HepG2 (cell line): Measurements from ENCODE around the gene TRIM72. TPM values are rescaled to one million over a fixed set of nuclear protein-coding genes. Genes with fewer than 3 reads are reported as not detected.

ENCODE experiments used
- ATAC-seq: fragments of 200-7000 bp; cut with Tn5 transposase; 3 replicates; pipeline ENCODE4 v1.9.1; 2020; ENCODE audit warnings: mild to moderate bottlenecking, moderate library complexity
- BruUV-seq: library from RNA; stranded (reverse); fragments of 400-500 nt; replicated peaks from 2 replicates; lab custom pipeline; 2021; lab: Mats Ljungman, UMichigan
- CTCF ChIA-PET: fragments of 300-600 bp; formaldehyde crosslinking; extraction: SDS; loops from one replicate; lab custom pipeline; 2021; ENCODE audit warnings: low total read pairs, inconsistent platforms, low intra/inter-chr PET ratio; lab: Yijun Ruan, JAX
- POLR2A ChIA-PET: fragments of 350-600 bp; sonication (Branson Sonifier 250); formaldehyde crosslinking; loops from one replicate; lab custom pipeline; 2020; ENCODE audit warnings: antibody characterized with exemption, inconsistent platforms; lab: Yijun Ruan, JAX
- DNase-seq: peaks from one replicate; pipeline ENCODE4 v3.0.0-alpha.2; 2015; ENCODE audit warnings: low spot score
- FAIRE-seq: peaks from 3 replicates; lab custom pipeline; 2011; peaks lifted over from hg19 to GRCh38; lab: Jason Lieb, UNC
- H2AFZ ChIP-seq: one replicate; pipeline ENCODE4 v1.6.1; 2011; ENCODE audit warnings: low read length, inconsistent platforms
- H3K27ac ChIP-seq: fragments of 300-600 bp; 3 replicates; pipeline ENCODE4 v1.8.0; 2011; ENCODE audit warnings: mixed run types, mild to moderate bottlenecking, mixed read lengths, low read length, inconsistent platforms; ENCODE audit not compliant: insufficient read depth; ENCODE audit errors: extremely low read length
- H3K27me3 ChIP-seq, 2 experiments: fragments of 200-600 bp in 1 of 2; 2 replicates in 1 of 2; 3 replicates in 1 of 2; pipeline versions ENCODE4 v1.6.0 to v1.8.0; 2011; ENCODE audit warnings: low read length in 2 of 2, mild to moderate bottlenecking in 2 of 2, moderate library complexity in 2 of 2, inconsistent platforms in 1 of 2; ENCODE audit not compliant: insufficient read depth in 2 of 2, control insufficient read depth in 1 of 2
- H3K36me3 ChIP-seq, 2 experiments: fragments of 200-600 bp in 1 of 2; replicated peaks in 1 of 2; 2 replicates in 1 of 2; 3 replicates in 1 of 2; pipeline versions ENCODE4 v1.5.1 to v1.8.0; 2011; ENCODE audit warnings: low read length in 2 of 2, inconsistent platforms in 1 of 2; ENCODE audit not compliant: insufficient read depth in 2 of 2, control insufficient read depth in 1 of 2
- H3K4me1 ChIP-seq: 2 replicates; pipeline ENCODE4 v1.5.1; 2012; ENCODE audit warnings: low read length, inconsistent platforms; ENCODE audit not compliant: insufficient read depth
- H3K4me2 ChIP-seq: 2 replicates; pipeline ENCODE4 v1.6.0; 2011; ENCODE audit warnings: low read depth, low read length, inconsistent platforms
- H3K4me3 ChIP-seq, 3 experiments: fragments of 200-600 bp in 1 of 3; sonication (generic), shearing (Covaris generic) in 1 of 3; replicated peaks in 1 of 3; 2 replicates each; pipeline ENCODE4 v1.5.1; 2011 to 2016; ENCODE audit warnings: low read length in 3 of 3, inconsistent platforms in 2 of 3, low read depth in 2 of 3, mild to moderate bottlenecking in 2 of 3, control low read depth in 1 of 3, mixed read lengths in 1 of 3; ENCODE audit not compliant: insufficient read depth in 1 of 3
- H3K79me2 ChIP-seq: one replicate; pipeline ENCODE4 v1.6.1; 2011; ENCODE audit warnings: low read length, inconsistent platforms; ENCODE audit not compliant: insufficient read depth
- H3K9ac ChIP-seq: 2 replicates; pipeline ENCODE4 v1.6.0; 2011; ENCODE audit warnings: mild to moderate bottlenecking, low read depth, low read length, inconsistent platforms; ENCODE audit not compliant: insufficient read depth
- H3K9me3 ChIP-seq: 2 replicates; pipeline ENCODE4 v1.5.1; 2012; ENCODE audit warnings: mild to moderate bottlenecking, low read length
- H4K20me1 ChIP-seq: 2 replicates; pipeline ENCODE4 v1.6.0; 2011; ENCODE audit warnings: inconsistent platforms, mild to moderate bottlenecking, low read length, moderate library complexity; ENCODE audit not compliant: insufficient read depth
- FOXJ3 ChIP-seq: sonication (generic); formaldehyde crosslinking; IDR thresholded peaks from 2 replicates; pipeline ENCODE4 v1.4.0; 2020; ENCODE audit warnings: missing genetic modification reagents, mild to moderate bottlenecking, borderline replicate concordance
- NR2F2 ChIP-seq: IDR thresholded peaks from 2 replicates; pipeline ENCODE4 v1.6.1; 2012; ENCODE audit warnings: low read depth, inconsistent platforms, borderline replicate concordance
- TGIF2 ChIP-seq: IDR thresholded peaks from 2 replicates; pipeline ENCODE4 v1.6.1; 2016; ENCODE audit warnings: control low read depth, missing compliant biosample characterization
- ZNF468 ChIP-seq: sonication (generic); formaldehyde crosslinking; IDR thresholded peaks from 2 replicates; pipeline ENCODE4 v1.8.0; 2022; ENCODE audit warnings: mild to moderate bottlenecking, moderate library complexity, missing genetic modification reagents
- ZNF503 ChIP-seq: sonication (generic); formaldehyde crosslinking; IDR thresholded peaks from 2 replicates; pipeline ENCODE4 v1.4.0; 2020; ENCODE audit warnings: missing genetic modification reagents
- ZNF678 ChIP-seq: sonication (generic); formaldehyde crosslinking; IDR thresholded peaks from 2 replicates; pipeline ENCODE4 v1.4.0; 2020; ENCODE audit warnings: mild to moderate bottlenecking, missing genetic modification reagents
- ZNF691 ChIP-seq: sonication (generic); formaldehyde crosslinking; IDR thresholded peaks from 2 replicates; pipeline ENCODE4 v1.4.0; 2020; ENCODE audit warnings: missing genetic modification reagents, low read depth, mild to moderate bottlenecking, borderline replicate concordance
- ZNF772 ChIP-seq: sonication (generic); formaldehyde crosslinking; IDR thresholded peaks from 2 replicates; pipeline ENCODE4 v1.5.0; 2020; ENCODE audit warnings: mild to moderate bottlenecking, missing genetic modification reagents
- ZNF839 ChIP-seq: sonication (generic); formaldehyde crosslinking; IDR thresholded peaks from 2 replicates; pipeline ENCODE4 v1.4.0; 2020; ENCODE audit warnings: missing genetic modification reagents, mild to moderate bottlenecking, borderline replicate concordance
- WGBS: methylation state at CpG from one replicate; pipeline ENCODE4 v1.1.6; 2017; ENCODE audit warnings: low lambda C conversion rate; 5-methylcytosine and 5-hydroxymethylcytosine counted together
- in situ Hi-C: cut with HindIII; loops from 2 replicates; pipeline ENCODE4 v1.10.0; 2017; ENCODE audit warnings: low pct_unique_long_range_greater_than_20kb; ENCODE audit not compliant: extremely low pct_ligation_motif_present
- intact Hi-C: fragments of 100-400 bp; cut with micrococcal nuclease; formaldehyde crosslinking; loops from one replicate; pipeline ENCODE4 v1.10.0; 2022; ENCODE audit not compliant: unreplicated experiment
- polyA plus RNA-seq, 8 experiments: library from polyadenylated mRNA; depleted of rRNA in 3 of 8; stranded (reverse) in 7 of 8; unstranded in 1 of 8; fragments of >200 nt; fragmentation: Illumina TruSeq in 4 of 8; extraction: Trizol in 4 of 8; gene quantifications; 2 replicates each; pipeline versions ENCODE4 v1.2.1 to v1.2.3, GENCODE V29; 2011 to 2016; ENCODE audit warnings: low read depth in 4 of 8, missing spikeins in 1 of 8, mixed read lengths in 1 of 8; ENCODE audit not compliant: insufficient read depth in 1 of 8
- total RNA-seq, 5 experiments: library from RNA; depleted of rRNA; stranded (reverse); fragments of >200 nt; fragmentation: Illumina TruSeq; extraction: Trizol; gene quantifications; 2 replicates each; pipeline ENCODE4 v1.2.3, GENCODE V29; 2016; ENCODE audit warnings: low read depth in 1 of 5
- TF ChIP-seq, protein P1 (sequence below): IDR thresholded peaks from 2 replicates; pipeline ENCODE4 v1.6.1; 2016
- TF ChIP-seq, protein P2 (sequence below): IDR thresholded peaks from 2 replicates; pipeline ENCODE4 v1.6.1; 2018; ENCODE audit warnings: missing genetic modification reagents, mild to moderate bottlenecking, missing compliant biosample characterization
- TF ChIP-seq, protein P3 (sequence below): sonication (generic); formaldehyde crosslinking; IDR thresholded peaks from 2 replicates; pipeline ENCODE4 v1.4.0; 2020; ENCODE audit warnings: mild to moderate bottlenecking, missing genetic modification reagents

Gene TRIM72
- total and polyA plus RNA-seq, 2 of the 13 experiments (the other 11 are each of a cell fraction or from before 2014, with no cell fraction given): not detected

GRCh38 chr16:31224092-31224955, 10.4 kb downstream of the TRIM72 start (continued):
- TF ChIP-seq, protein P1, sequence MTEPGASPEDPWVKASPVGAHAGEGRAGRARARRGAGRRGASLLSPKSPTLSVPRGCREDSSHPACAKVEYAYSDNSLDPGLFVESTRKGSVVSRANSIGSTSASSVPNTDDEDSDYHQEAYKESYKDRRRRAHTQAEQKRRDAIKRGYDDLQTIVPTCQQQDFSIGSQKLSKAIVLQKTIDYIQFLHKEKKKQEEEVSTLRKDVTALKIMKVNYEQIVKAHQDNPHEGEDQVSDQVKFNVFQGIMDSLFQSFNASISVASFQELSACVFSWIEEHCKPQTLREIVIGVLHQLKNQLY (CRISPR knock-in tag): no peak
- TF ChIP-seq ZNF839 (CRISPR knock-in tag) (no peak), ZNF772 (no peak), NR2F2 (no peak), ZNF678 (no peak), TGIF2 (CRISPR knock-in tag) (no peak), ZNF468 (CRISPR knock-in tag) (no peak)
- TF ChIP-seq, protein P2, sequence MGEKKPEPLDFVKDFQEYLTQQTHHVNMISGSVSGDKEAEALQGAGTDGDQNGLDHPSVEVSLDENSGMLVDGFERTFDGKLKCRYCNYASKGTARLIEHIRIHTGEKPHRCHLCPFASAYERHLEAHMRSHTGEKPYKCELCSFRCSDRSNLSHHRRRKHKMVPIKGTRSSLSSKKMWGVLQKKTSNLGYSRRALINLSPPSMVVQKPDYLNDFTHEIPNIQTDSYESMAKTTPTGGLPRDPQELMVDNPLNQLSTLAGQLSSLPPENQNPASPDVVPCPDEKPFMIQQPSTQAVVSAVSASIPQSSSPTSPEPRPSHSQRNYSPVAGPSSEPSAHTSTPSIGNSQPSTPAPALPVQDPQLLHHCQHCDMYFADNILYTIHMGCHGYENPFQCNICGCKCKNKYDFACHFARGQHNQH (CRISPR knock-in tag): no peak
- TF ChIP-seq, protein P3, sequence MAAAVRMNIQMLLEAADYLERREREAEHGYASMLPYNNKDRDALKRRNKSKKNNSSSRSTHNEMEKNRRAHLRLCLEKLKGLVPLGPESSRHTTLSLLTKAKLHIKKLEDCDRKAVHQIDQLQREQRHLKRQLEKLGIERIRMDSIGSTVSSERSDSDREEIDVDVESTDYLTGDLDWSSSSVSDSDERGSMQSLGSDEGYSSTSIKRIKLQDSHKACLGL (CRISPR knock-in tag): no peak

DNA sequence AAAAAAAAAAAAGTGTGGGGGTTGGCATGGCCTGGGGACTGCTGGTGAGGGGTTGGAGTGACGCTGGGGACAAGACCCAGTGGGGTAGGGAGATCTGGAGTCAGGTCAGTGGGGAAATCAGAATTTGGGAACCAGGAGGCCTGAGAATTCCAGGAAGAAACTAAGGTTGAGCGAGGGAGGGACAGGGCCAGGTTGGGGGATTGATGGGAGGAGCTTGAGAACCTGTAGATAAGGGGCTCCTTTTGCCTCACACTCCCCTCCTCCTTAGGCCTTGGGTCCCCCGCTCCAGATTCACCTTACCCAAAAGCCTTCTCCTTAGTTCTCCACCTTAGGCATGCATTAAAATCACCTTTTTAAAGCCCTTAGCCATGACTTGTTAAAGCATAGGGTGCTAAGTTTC, 11.3 kb downstream of the TRIM72 start:
- no peak overlapping the region for H3K4me3 ChIP-seq
- H3K36me3 ChIP-seq: no peaks in the 10 kb centered on the region
- CTCF ChIA-PET: no interaction called here
- no peak overlapping the region for H3K9ac ChIP-seq
- H3K27ac ChIP-seq: no peak overlapping the region
- H3K4me1 ChIP-seq: no peaks in the 10 kb centered on the region
- in situ Hi-C loops (no loop called here), intact Hi-C loops (no loop called here)
- POLR2A ChIA-PET: no interaction called here
- FAIRE-seq (no peak), DNase-seq (no peak), ATAC-seq (no peak)
- no peaks in the 10 kb centered on the region for H4K20me1 ChIP-seq
- H3K27me3 ChIP-seq: peaks cover 9 to 46% of the 10 kb centered on the region in 2 experiments; a peak in 4 of 5 replicates
- 40% methylated on average over 3 of the region's 3 CpGs for WGBS
- H3K9me3 ChIP-seq: no peaks in the 10 kb centered on the region
- BruUV-seq: no TSS peak
- H3K4me2 ChIP-seq: no peak overlapping the region
- H3K79me2 ChIP-seq: no peaks in the 10 kb centered on the region
- no peak overlapping the region for H2AFZ ChIP-seq
- no peak for TF ChIP-seq ZNF691 (CRISPR knock-in tag)
- TF ChIP-seq ZNF503 (CRISPR knock-in tag): no peak
- no peak for TF ChIP-seq TGIF2 (CRISPR knock-in tag)
- no peak for TF ChIP-seq FOXJ3 (CRISPR knock-in tag)
